SK-N-SH (cell line): ENCODE measurements around the gene STK35. TPM values are rescaled to one million over a fixed set of nuclear protein-coding genes. Genes with fewer than 3 reads are reported as not detected.
A peak's percentile ranks its signal among the peaks of the same experiment; 100 is the strongest.

ENCODE experiments used
- CTCF ChIA-PET: fragments of 300-600, 350-600 bp; formaldehyde crosslinking; extraction: SDS; loops from one replicate; lab custom pipeline; 2021; lab: Yijun Ruan, JAX
- POLR2A ChIA-PET: fragments of 350-600 bp; sonication (Branson Sonifier 250); formaldehyde crosslinking; extraction: SDS; loops from one replicate; lab custom pipeline; 2020; ENCODE audit warnings: antibody characterized with exemption, inconsistent platforms; lab: Yijun Ruan, JAX
- DNase-seq: peaks from one replicate; pipeline ENCODE4 v3.0.0; 2012
- H2AFZ ChIP-seq: fragments of 200-600 bp; sonication (generic); 2 replicates; pipeline ENCODE4 v1.8.1; 2016; ENCODE audit warnings: antibody characterized with exemption, mild to moderate bottlenecking, low read depth
- H3F3A ChIP-seq: fragments of 200-600 bp; sonication (generic); replicated peaks from 2 replicates; pipeline ENCODE3; 2016; ENCODE audit warnings: antibody characterized with exemption, mild to moderate bottlenecking; ENCODE audit not compliant: insufficient read depth
- H3K27ac ChIP-seq, 2 experiments: fragments of 200-500 bp in 1 of 2; fragments of 200-600 bp in 1 of 2; sonication (Bioruptor generic) in 1 of 2; sonication (generic), shearing (Covaris generic) in 1 of 2; 2 replicates each; pipeline versions ENCODE4 v1.5.1 to v1.6.1; 2014 to 2016; ENCODE audit warnings: low read depth in 2 of 2, inconsistent platforms in 1 of 2, low read length in 1 of 2, mild to moderate bottlenecking in 1 of 2, mixed read lengths in 1 of 2
- H3K27me3 ChIP-seq: fragments of 200-600 bp; sonication (generic), shearing (Covaris generic); 2 replicates; pipeline ENCODE4 v1.6.1; 2016; ENCODE audit warnings: mixed run types; ENCODE audit not compliant: insufficient read depth
- H3K36me3 ChIP-seq, 2 experiments: fragments of 200-500 bp in 1 of 2; fragments of 200-600 bp in 1 of 2; sonication (Bioruptor generic) in 1 of 2; sonication (generic) in 1 of 2; replicated peaks in 1 of 2; 2 replicates each; pipeline versions ENCODE3 to v1.5.1; 2014 to 2016; ENCODE audit warnings: low read length in 1 of 2, mild to moderate bottlenecking in 1 of 2; ENCODE audit not compliant: insufficient read depth in 2 of 2, control insufficient read depth in 1 of 2
- H3K4me1 ChIP-seq, 2 experiments: fragments of 200-500 bp in 1 of 2; fragments of 200-600 bp in 1 of 2; sonication (Bioruptor generic) in 1 of 2; sonication (generic), shearing (Covaris generic) in 1 of 2; 2 replicates each; pipeline versions ENCODE4 v1.5.1 to v1.6.1; 2014 to 2016; ENCODE audit warnings: low read depth in 1 of 2, low read length in 1 of 2, mixed run types in 1 of 2; ENCODE audit not compliant: insufficient read depth in 2 of 2, control insufficient read depth in 1 of 2
- H3K4me2 ChIP-seq: fragments of 200-600 bp; sonication (generic), shearing (Covaris generic); 2 replicates; pipeline ENCODE4 v1.6.1; 2017; ENCODE audit warnings: mixed run types
- H3K4me3 ChIP-seq, 2 experiments: fragments of 200-500 bp in 1 of 2; fragments of 200-600 bp in 1 of 2; sonication (Bioruptor generic) in 1 of 2; sonication (generic), shearing (Covaris generic) in 1 of 2; 2 replicates each; pipeline versions ENCODE4 v1.5.1 to v1.8.1; 2014 to 2016; ENCODE audit warnings: low read depth in 2 of 2, inconsistent platforms in 1 of 2, low read length in 1 of 2, mild to moderate bottlenecking in 1 of 2, mixed read lengths in 1 of 2, moderate library complexity in 1 of 2
- H3K79me2 ChIP-seq: fragments of 200-600 bp; sonication (generic); 2 replicates; pipeline ENCODE4 v1.8.1; 2017; ENCODE audit warnings: mild to moderate bottlenecking; ENCODE audit not compliant: insufficient read depth
- H3K9ac ChIP-seq: fragments of 200-600 bp; sonication (generic); 2 replicates; pipeline ENCODE4 v1.6.1; 2017; ENCODE audit warnings: mixed run types
- H3K9me2 ChIP-seq: fragments of 200-600 bp; sonication (generic); 2 replicates; pipeline ENCODE4 v1.6.1; 2017; ENCODE audit warnings: mixed run types
- H3K9me3 ChIP-seq: fragments of 200-600 bp; sonication (generic); 2 replicates; pipeline ENCODE4 v1.6.1; 2017; ENCODE audit warnings: mixed run types, mild to moderate bottlenecking, moderate library complexity
- H4K20me1 ChIP-seq: fragments of 200-600 bp; sonication (generic); 2 replicates; pipeline ENCODE4 v1.6.1; 2017; ENCODE audit warnings: mild to moderate bottlenecking, mixed run types; ENCODE audit not compliant: insufficient read depth
- ELF1 ChIP-seq: IDR thresholded peaks from 2 replicates; pipeline ENCODE4 v1.4.0; 2012
- EP300 ChIP-seq, 2 experiments: IDR thresholded peaks; 2 replicates each; pipeline versions ENCODE4 v1.4.0 to v1.6.1; 2012; ENCODE audit warnings: borderline replicate concordance in 1 of 2, low read depth in 1 of 2, low read length in 1 of 2
- EZH2phosphoT487 ChIP-seq: fragments of 200-600 bp; sonication (generic); IDR thresholded peaks from 2 replicates; pipeline ENCODE4 v1.6.1; 2017; ENCODE audit warnings: low read depth, mixed run types, mild to moderate bottlenecking, antibody characterized with exemption, moderate library complexity, borderline replicate concordance
- GABPA ChIP-seq: IDR thresholded peaks from 2 replicates; pipeline ENCODE4 v1.4.0; 2012; ENCODE audit warnings: low read depth, mild to moderate bottlenecking
- MAX ChIP-seq: IDR thresholded peaks from 2 replicates; pipeline ENCODE4 v1.4.0; 2012; ENCODE audit warnings: low read depth
- MEF2A ChIP-seq: IDR thresholded peaks from 2 replicates; pipeline ENCODE4 v1.4.0; 2012; ENCODE audit warnings: low read depth, borderline replicate concordance
- MXI1 ChIP-seq: IDR thresholded peaks from 2 replicates; pipeline ENCODE4 v1.6.1; 2012; ENCODE audit warnings: mild to moderate bottlenecking, low read depth, low read length, improper control_type of control experiment
- NRF1 ChIP-seq: IDR thresholded peaks from 2 replicates; pipeline ENCODE4 v1.6.1; 2012; ENCODE audit warnings: low read depth, mild to moderate bottlenecking, low read length
- PBX3 ChIP-seq: IDR thresholded peaks from 2 replicates; pipeline ENCODE4; 2012
- POLR2AphosphoS5 ChIP-seq: IDR thresholded peaks from 2 replicates; pipeline ENCODE4 v1.6.1; 2012; ENCODE audit warnings: low read depth, low read length
- RAD21 ChIP-seq: IDR thresholded peaks from 2 replicates; pipeline ENCODE4 v1.6.1; 2012; ENCODE audit warnings: mild to moderate bottlenecking, low read length
- RXRA ChIP-seq: IDR thresholded peaks from 2 replicates; pipeline ENCODE4 v1.4.0; 2012; ENCODE audit warnings: low read depth, mild to moderate bottlenecking, borderline replicate concordance
- SMC3 ChIP-seq: IDR thresholded peaks from 2 replicates; pipeline ENCODE4 v1.6.1; 2012; ENCODE audit warnings: low read depth, low read length, improper control_type of control experiment
- TCF12 ChIP-seq: IDR thresholded peaks from 2 replicates; pipeline ENCODE4 v1.4.0; 2012
- TEAD4 ChIP-seq: IDR thresholded peaks from 2 replicates; pipeline ENCODE4 v1.4.0; 2012; ENCODE audit warnings: mild to moderate bottlenecking, borderline replicate concordance; ENCODE audit not compliant: insufficient read depth
- USF1 ChIP-seq: IDR thresholded peaks from 2 replicates; pipeline ENCODE4 v1.4.0; 2012; ENCODE audit warnings: low read depth, borderline replicate concordance
- YY1 ChIP-seq: IDR thresholded peaks from 2 replicates; pipeline ENCODE4 v1.4.0; 2012; ENCODE audit warnings: low read depth, mild to moderate bottlenecking
- WGBS: methylation state at CpG from one replicate; pipeline ENCODE4 v1.1.6; 2017; ENCODE audit warnings: low lambda C conversion rate; 5-methylcytosine and 5-hydroxymethylcytosine counted together
- polyA plus RNA-seq, 3 experiments: library from polyadenylated mRNA; depleted of rRNA; stranded (reverse); fragments of >200 nt; gene quantifications; 2 replicates each; pipeline ENCODE4 v1.2.3, GENCODE V29; 2012
- TF ChIP-seq, protein P1 (sequence below): fragments of 150-350 bp; IDR thresholded peaks from 2 replicates; pipeline ENCODE4 v1.6.1; 2017; ENCODE audit warnings: antibody characterized with exemption, low read length, low read depth, borderline replicate concordance
- TF ChIP-seq, protein P2 (sequence below): IDR thresholded peaks from 2 replicates; pipeline ENCODE4 v1.6.1; 2012; ENCODE audit warnings: mild to moderate bottlenecking, low read depth, low read length, moderate library complexity

The STK35 gene
- polyA plus RNA-seq, 1 of the 3 experiments (the other 2 are of a cell fraction), result 6.7 TPM

GRCh38 chr20:2093883-2094282 is 7.7 kb upstream of the STK35 start:
- POLR2A ChIA-PET, result interaction anchor here (0.6 to 0.7 kb wide), 2 partner anchors 9 kb away, joined by 3 read pairs; no protein-coding TSS in a partner anchor

GRCh38 chr20:2101865-2102584 is 398 bp downstream of the STK35 start:
- peak overlapping the region; percentile 89 for H2AFZ ChIP-seq
- H3K4me3 ChIP-seq, result peak overlapping the region; percentile 87 to 91
- 4% methylated on average over 29 of the region's 64 CpGs for WGBS
- H3K9me3 ChIP-seq, result no peaks in the 10 kb centered on the region
- ChIA-PET POLR2A (interaction anchor here (0.9 to 2.0 kb wide), 5 partner anchors 8 to 105 kb away, joined by 3 to 5 read pairs (median 3); no protein-coding TSS in a partner anchor), CTCF (interaction anchor here (1.2 to 3.0 kb wide), 7 partner anchors 9 to 325 kb away, joined by 3 to 19 read pairs (median 6); no protein-coding TSS in a partner anchor)
- no peaks in the 10 kb centered on the region for H3K27me3 ChIP-seq
- H3F3A ChIP-seq, result no peaks in the 10 kb centered on the region
- H3K9ac ChIP-seq, result peak overlapping the region; percentile 99
- peaks cover 48% of the 10 kb centered on the region for H3K79me2 ChIP-seq
- peak; percentile 93 for DNase-seq
- H3K4me2 ChIP-seq, result peak overlapping the region; percentile 95
- peaks cover 13 to 19% of the 10 kb centered on the region in 2 experiments for H3K36me3 ChIP-seq
- H3K4me1 ChIP-seq, result peaks cover 8 to 19% of the 10 kb centered on the region in 2 experiments; a peak in 3 of 4 replicates
- no peaks in the 10 kb centered on the region for H3K9me2 ChIP-seq
- H3K27ac ChIP-seq, result peak overlapping the region; percentile 99 to 100
- peaks cover 21% of the 10 kb centered on the region for H4K20me1 ChIP-seq
- TF ChIP-seq NRF1 (no peak), PBX3 (no peak), RXRA (0 out of 2 replicates have a peak, but pooled peaks have one; percentile 37), TEAD4 (no peak), MAX (peak; percentile 50; the same call in 1 of the 2 replicates), EP300 (IDR thresholded peaks at IDR 0.05; ENCODE audit: borderline replicate concordance in 1 of 2, low read depth in 1 of 2, low read length in 1 of 2) (peak in 1 of 2 experiments; percentile 40; a peak in 1 of 4 replicates), TCF12 (no peak), MEF2A (no peak), USF1 (no peak), MXI1 (peak; percentile 84), RAD21 (no peak)
- TF ChIP-seq, protein P1, sequence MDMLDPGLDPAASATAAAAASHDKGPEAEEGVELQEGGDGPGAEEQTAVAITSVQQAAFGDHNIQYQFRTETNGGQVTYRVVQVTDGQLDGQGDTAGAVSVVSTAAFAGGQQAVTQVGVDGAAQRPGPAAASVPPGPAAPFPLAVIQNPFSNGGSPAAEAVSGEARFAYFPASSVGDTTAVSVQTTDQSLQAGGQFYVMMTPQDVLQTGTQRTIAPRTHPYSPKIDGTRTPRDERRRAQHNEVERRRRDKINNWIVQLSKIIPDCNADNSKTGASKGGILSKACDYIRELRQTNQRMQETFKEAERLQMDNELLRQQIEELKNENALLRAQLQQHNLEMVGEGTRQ, result no peak

More at GRCh38 chr20:2093883-2094282, 7.7 kb upstream of the STK35 start:
- no peak overlapping the region for H2AFZ ChIP-seq
- WGBS, result 5% methylated on average over 8 of the region's 8 CpGs
- no peaks in the 10 kb centered on the region for H3K79me2 ChIP-seq
- no peak overlapping the region for H3K9ac ChIP-seq
- no peak for DNase-seq
- TF ChIP-seq YY1 (no peak), SMC3 (no peak), EZH2phosphoT487 (no peak), GABPA (no peak), RXRA (no peak), POLR2AphosphoS5 (no peak), TCF12 (no peak), RAD21 (no peak), NRF1 (no peak), ELF1 (no peak)
- TF ChIP-seq, protein P2, sequence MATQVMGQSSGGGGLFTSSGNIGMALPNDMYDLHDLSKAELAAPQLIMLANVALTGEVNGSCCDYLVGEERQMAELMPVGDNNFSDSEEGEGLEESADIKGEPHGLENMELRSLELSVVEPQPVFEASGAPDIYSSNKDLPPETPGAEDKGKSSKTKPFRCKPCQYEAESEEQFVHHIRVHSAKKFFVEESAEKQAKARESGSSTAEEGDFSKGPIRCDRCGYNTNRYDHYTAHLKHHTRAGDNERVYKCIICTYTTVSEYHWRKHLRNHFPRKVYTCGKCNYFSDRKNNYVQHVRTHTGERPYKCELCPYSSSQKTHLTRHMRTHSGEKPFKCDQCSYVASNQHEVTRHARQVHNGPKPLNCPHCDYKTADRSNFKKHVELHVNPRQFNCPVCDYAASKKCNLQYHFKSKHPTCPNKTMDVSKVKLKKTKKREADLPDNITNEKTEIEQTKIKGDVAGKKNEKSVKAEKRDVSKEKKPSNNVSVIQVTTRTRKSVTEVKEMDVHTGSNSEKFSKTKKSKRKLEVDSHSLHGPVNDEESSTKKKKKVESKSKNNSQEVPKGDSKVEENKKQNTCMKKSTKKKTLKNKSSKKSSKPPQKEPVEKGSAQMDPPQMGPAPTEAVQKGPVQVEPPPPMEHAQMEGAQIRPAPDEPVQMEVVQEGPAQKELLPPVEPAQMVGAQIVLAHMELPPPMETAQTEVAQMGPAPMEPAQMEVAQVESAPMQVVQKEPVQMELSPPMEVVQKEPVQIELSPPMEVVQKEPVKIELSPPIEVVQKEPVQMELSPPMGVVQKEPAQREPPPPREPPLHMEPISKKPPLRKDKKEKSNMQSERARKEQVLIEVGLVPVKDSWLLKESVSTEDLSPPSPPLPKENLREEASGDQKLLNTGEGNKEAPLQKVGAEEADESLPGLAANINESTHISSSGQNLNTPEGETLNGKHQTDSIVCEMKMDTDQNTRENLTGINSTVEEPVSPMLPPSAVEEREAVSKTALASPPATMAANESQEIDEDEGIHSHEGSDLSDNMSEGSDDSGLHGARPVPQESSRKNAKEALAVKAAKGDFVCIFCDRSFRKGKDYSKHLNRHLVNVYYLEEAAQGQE, result no peak
- H3K9me2 ChIP-seq, result no peaks in the 10 kb centered on the region
- H3K36me3 ChIP-seq, result no peaks in the 10 kb centered on the region
- CTCF ChIA-PET, result interaction anchor here (0.6 to 5.4 kb wide), 19 partner anchors 9 to 330 kb away, joined by 3 to 28 read pairs (median 4); no protein-coding TSS in a partner anchor
- peaks cover 5% of the 10 kb centered on the region for H3F3A ChIP-seq
- no peaks in the 10 kb centered on the region for H3K9me3 ChIP-seq
- H3K4me2 ChIP-seq, result no peak overlapping the region
- H3K4me3 ChIP-seq, result no peak overlapping the region
- H3K4me1 ChIP-seq, result no peaks in the 10 kb centered on the region
- H3K27me3 ChIP-seq, result peaks cover 24% of the 10 kb centered on the region
- no peaks in the 10 kb centered on the region for H4K20me1 ChIP-seq
- no peak overlapping the region for H3K27ac ChIP-seq
